HEK293 (cell line): ENCODE results near the gene CLDN1.

ENCODE experiments used
- CTCF ChIA-PET: fragments of 350-600 bp; formaldehyde crosslinking; extraction: SDS; loops from one replicate; lab custom pipeline; 2021; ENCODE audit warnings: antibody characterized with exemption; lab: Yijun Ruan, JAX
- POLR2A ChIA-PET: fragments of 300-600 bp; formaldehyde crosslinking; extraction: SDS; loops from one replicate; lab custom pipeline; 2020; ENCODE audit warnings: antibody characterized with exemption, inconsistent platforms; lab: Yijun Ruan, JAX
- H3K27ac ChIP-seq: fragments of 200-500 bp; sonication (Bioruptor generic); 2 replicates; pipeline ENCODE4 v1.5.1; 2014; ENCODE audit warnings: low read depth, low read length, control low read depth, inconsistent platforms; ENCODE audit errors: extremely low read depth
- H3K36me3 ChIP-seq, 2 experiments: fragments of 200-500 bp in 1 of 2; sonication (Bioruptor generic) in 1 of 2; 1 replicate in 1 of 2; 2 replicates in 1 of 2; pipeline ENCODE4 v1.5.1; 2014 to 2017; ENCODE audit warnings: inconsistent platforms in 2 of 2, low read length in 2 of 2; ENCODE audit not compliant: control insufficient read depth in 2 of 2, insufficient read depth in 1 of 2
- H3K4me1 ChIP-seq: fragments of 200-500 bp; sonication (Bioruptor generic); 2 replicates; pipeline ENCODE4 v1.5.1; 2014; ENCODE audit warnings: mild to moderate bottlenecking, low read length, inconsistent platforms; ENCODE audit not compliant: control insufficient read depth, insufficient read depth
- H3K4me3 ChIP-seq: 2 replicates; pipeline ENCODE4 v1.5.1; 2011; ENCODE audit warnings: low read depth, mild to moderate bottlenecking, control low read depth, low read length, moderate library complexity
- H3K9me3 ChIP-seq: fragments of 200-500 bp; sonication (Bioruptor generic); 2 replicates; pipeline ENCODE4 v1.5.1; 2014; ENCODE audit warnings: low read depth, low read length, inconsistent platforms; ENCODE audit not compliant: control insufficient read depth, insufficient read depth
- FEZF1 ChIP-seq: fragments of 450-650 bp; formaldehyde crosslinking; IDR thresholded peaks from 2 replicates; pipeline ENCODE4 v1.5.1; 2016; ENCODE audit warnings: missing biosample characterization, missing genetic modification characterization
- KLF16 ChIP-seq: fragments of 450-650 bp; formaldehyde crosslinking; IDR thresholded peaks from 2 replicates; pipeline ENCODE4 v1.5.1; 2017; ENCODE audit warnings: missing biosample characterization, missing genetic modification characterization
- SP3 ChIP-seq: fragments of 450-650 bp; formaldehyde crosslinking; IDR thresholded peaks from 2 replicates; pipeline ENCODE4 v1.5.1; 2016; ENCODE audit warnings: missing biosample characterization, missing genetic modification characterization
- YY1 ChIP-seq: fragments of 450-650 bp; formaldehyde crosslinking; IDR thresholded peaks from 2 replicates; pipeline ENCODE4 v1.5.1; 2018; ENCODE audit warnings: missing biosample characterization, missing genetic modification characterization
- ZBTB21 ChIP-seq: fragments of 450-650 bp; formaldehyde crosslinking; IDR thresholded peaks from 2 replicates; pipeline ENCODE4 v1.5.1; 2017; ENCODE audit warnings: missing biosample characterization, missing genetic modification characterization
- ZEB2 ChIP-seq: fragments of 450-650 bp; formaldehyde crosslinking; IDR thresholded peaks from 2 replicates; pipeline ENCODE4 v1.5.1; 2016; ENCODE audit warnings: missing biosample characterization, missing genetic modification characterization
- ZNF174 ChIP-seq: fragments of 450-650 bp; formaldehyde crosslinking; IDR thresholded peaks from 2 replicates; pipeline ENCODE4 v1.5.0; 2017; ENCODE audit warnings: missing biosample characterization, mild to moderate bottlenecking, missing genetic modification characterization
- ZNF544 ChIP-seq: fragments of 450-650 bp; formaldehyde crosslinking; IDR thresholded peaks from 2 replicates; pipeline ENCODE4 v1.5.0; 2017; ENCODE audit warnings: missing biosample characterization, missing genetic modification characterization
- ZNF548 ChIP-seq: fragments of 450-650 bp; formaldehyde crosslinking; IDR thresholded peaks from 2 replicates; pipeline ENCODE4 v1.5.1; 2016; ENCODE audit warnings: missing biosample characterization, missing genetic modification characterization
- ZNF660 ChIP-seq: fragments of 450-650 bp; IDR thresholded peaks from 2 replicates; pipeline ENCODE4 v1.5.1; 2018; ENCODE audit warnings: missing biosample characterization, mild to moderate bottlenecking, missing genetic modification characterization
- ZNF747 ChIP-seq: fragments of 450-650 bp; formaldehyde crosslinking; IDR thresholded peaks from 2 replicates; pipeline ENCODE4 v1.5.1; 2016; ENCODE audit warnings: missing biosample characterization, missing genetic modification characterization
- TF ChIP-seq, protein P1 (sequence below): fragments of 450-650 bp; formaldehyde crosslinking; IDR thresholded peaks from 2 replicates; pipeline ENCODE4 v1.5.1; 2017; ENCODE audit warnings: missing biosample characterization, missing genetic modification characterization
- TF ChIP-seq, protein P2 (sequence below): fragments of 450-650 bp; formaldehyde crosslinking; IDR thresholded peaks from 2 replicates; pipeline ENCODE4 v1.5.1; 2016; ENCODE audit warnings: missing biosample characterization, missing genetic modification characterization
- TF ChIP-seq, protein P3 (sequence below): fragments of 450-650 bp; formaldehyde crosslinking; IDR thresholded peaks from 2 replicates; pipeline ENCODE4 v1.5.1; 2016; ENCODE audit warnings: missing biosample characterization, missing genetic modification characterization, borderline replicate concordance
- TF ChIP-seq, protein P4 (sequence below): fragments of 450-650 bp; formaldehyde crosslinking; IDR thresholded peaks from 2 replicates; pipeline ENCODE4 v1.5.1; 2016; ENCODE audit warnings: missing biosample characterization, missing genetic modification characterization

Gene CLDN1

DNA sequence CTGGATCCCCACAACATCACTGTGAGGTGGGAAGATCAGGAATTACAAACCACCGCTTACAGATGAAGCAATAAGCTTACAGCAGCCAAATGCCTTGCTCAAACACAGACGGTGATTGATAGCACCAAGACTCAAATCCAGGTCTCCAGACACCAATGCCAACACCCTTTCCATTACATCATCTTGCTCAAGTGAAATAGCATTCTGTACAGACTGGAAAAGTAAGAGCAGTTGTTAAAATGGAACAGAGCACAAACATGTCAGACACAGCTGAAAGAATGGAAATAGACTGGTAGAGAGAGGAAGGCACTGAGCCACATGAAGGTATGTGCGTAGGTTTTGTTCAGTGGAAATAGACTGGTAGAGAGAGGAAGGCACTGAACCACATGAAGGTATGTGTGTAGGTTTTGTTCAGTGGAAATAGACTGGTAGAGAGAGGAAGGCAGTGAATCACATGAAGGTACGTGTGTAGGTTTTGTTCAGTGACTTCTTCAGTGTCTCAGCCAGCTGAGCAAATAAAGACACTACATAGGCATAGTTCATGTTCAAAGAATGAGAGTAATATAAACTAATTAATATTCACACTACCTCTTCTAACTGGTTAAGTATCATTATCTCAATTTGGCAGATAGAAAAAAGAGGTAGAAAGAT is 15.6 kb downstream of the CLDN1 start:
- ChIA-PET POLR2A (interaction anchor here (2.2 kb wide), 1 partner anchor 15 kb away, joined by 8 read pairs; the partner anchor contains the start of gene CLDN1), CTCF (interaction anchor here (1.8 kb wide), 1 partner anchor 16 kb away, joined by 6 read pairs; the partner anchor contains the start of gene CLDN1)
- H3K27ac ChIP-seq: no peak overlapping the region
- no peaks in the 10 kb centered on the region for H3K36me3 ChIP-seq
- H3K4me1 ChIP-seq: no peaks in the 10 kb centered on the region
- H3K9me3 ChIP-seq: no peaks in the 10 kb centered on the region
- TF ChIP-seq, protein P1, sequence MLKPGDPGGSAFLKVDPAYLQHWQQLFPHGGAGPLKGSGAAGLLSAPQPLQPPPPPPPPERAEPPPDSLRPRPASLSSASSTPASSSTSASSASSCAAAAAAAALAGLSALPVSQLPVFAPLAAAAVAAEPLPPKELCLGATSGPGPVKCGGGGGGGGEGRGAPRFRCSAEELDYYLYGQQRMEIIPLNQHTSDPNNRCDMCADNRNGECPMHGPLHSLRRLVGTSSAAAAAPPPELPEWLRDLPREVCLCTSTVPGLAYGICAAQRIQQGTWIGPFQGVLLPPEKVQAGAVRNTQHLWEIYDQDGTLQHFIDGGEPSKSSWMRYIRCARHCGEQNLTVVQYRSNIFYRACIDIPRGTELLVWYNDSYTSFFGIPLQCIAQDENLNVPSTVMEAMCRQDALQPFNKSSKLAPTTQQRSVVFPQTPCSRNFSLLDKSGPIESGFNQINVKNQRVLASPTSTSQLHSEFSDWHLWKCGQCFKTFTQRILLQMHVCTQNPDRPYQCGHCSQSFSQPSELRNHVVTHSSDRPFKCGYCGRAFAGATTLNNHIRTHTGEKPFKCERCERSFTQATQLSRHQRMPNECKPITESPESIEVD (tag by site-specific recombination): no peak
- peak; percentile 20; the same call in 1 of the 2 replicates for TF ChIP-seq FEZF1 (tag by site-specific recombination)
- H3K4me3 ChIP-seq: no peak overlapping the region

DNA sequence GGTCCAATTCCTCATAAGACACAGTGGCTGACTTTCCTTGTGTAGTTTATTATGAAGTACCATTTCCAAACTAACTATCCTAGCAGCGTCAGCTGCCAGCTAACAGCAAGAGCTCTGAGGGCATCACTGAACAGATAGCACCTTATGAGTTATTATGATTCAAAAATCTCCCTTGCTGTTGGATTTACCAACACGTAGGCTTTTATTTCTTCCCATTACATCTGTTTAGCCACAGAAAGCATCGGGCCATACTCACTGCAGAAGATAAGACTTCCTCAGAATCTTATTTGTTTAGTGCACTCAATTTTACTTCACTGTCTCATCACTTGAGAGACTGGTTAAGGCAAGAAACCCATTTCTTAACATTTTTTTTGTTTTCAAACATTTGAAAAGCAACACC is 16.2 kb downstream of the CLDN1 start:
- no peak for TF ChIP-seq ZNF747 (tag by site-specific recombination)
- no peak for TF ChIP-seq ZNF660 (tag by site-specific recombination)
- TF ChIP-seq, protein P2, sequence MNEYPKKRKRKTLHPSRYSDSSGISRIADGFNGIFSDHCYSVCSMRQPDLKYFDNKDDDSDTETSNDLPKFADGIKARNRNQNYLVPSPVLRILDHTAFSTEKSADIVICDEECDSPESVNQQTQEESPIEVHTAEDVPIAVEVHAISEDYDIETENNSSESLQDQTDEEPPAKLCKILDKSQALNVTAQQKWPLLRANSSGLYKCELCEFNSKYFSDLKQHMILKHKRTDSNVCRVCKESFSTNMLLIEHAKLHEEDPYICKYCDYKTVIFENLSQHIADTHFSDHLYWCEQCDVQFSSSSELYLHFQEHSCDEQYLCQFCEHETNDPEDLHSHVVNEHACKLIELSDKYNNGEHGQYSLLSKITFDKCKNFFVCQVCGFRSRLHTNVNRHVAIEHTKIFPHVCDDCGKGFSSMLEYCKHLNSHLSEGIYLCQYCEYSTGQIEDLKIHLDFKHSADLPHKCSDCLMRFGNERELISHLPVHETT (tag by site-specific recombination): no peak
- TF ChIP-seq YY1 (tag by site-specific recombination): no peak
- no peak for TF ChIP-seq ZEB2 (tag by site-specific recombination)
- TF ChIP-seq ZNF544 (tag by site-specific recombination): no peak
- TF ChIP-seq ZBTB21 (tag by site-specific recombination): no peak
- TF ChIP-seq KLF16 (tag by site-specific recombination): no peak
- no peak for TF ChIP-seq ZNF548 (tag by site-specific recombination)
- Histone ChIP-seq H3K27ac (no peak overlapping the region), H3K9me3 (no peaks in the 10 kb centered on the region), H3K36me3 (no peaks in the 10 kb centered on the region), H3K4me3 (no peak overlapping the region), H3K4me1 (no peaks in the 10 kb centered on the region)
- ChIA-PET POLR2A (interaction anchor here (2.2 kb wide), 1 partner anchor 16 kb away, joined by 8 read pairs; the partner anchor contains the start of gene CLDN1), CTCF (interaction anchor here (0.5 kb wide), 1 partner anchor 80 kb away, joined by 3 read pairs; no protein-coding TSS in a partner anchor)

DNA sequence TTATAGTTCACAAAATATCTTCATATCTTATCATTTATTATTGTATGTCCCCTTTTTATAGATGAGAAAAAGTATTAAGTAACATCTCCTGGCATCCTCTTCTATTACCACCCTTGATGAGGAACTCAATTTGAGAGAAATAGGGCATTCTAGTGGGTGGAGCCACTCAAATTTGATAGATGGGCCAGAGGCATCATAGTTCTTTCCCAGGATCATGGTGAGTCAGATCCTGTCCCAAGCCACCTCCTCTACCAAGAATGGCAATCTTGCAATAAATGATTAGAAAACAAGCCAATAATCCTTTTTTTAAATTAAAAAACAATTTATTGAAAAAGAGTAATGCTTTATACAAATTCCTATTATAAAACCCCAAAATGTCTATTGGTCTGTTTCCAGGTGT is 16.8 kb downstream of the CLDN1 start:
- ChIA-PET CTCF (interaction anchor here (0.5 to 1.3 kb wide), 2 partner anchors 17 to 80 kb away, joined by 3 to 5 read pairs; partner anchors contain the start of gene CLDN1), POLR2A (interaction anchor here (2.2 kb wide), 1 partner anchor 17 kb away, joined by 8 read pairs; the partner anchor contains the start of gene CLDN1)
- Histone ChIP-seq H3K36me3 (no peaks in the 10 kb centered on the region), H3K4me3 (no peak overlapping the region), H3K9me3 (no peaks in the 10 kb centered on the region), H3K27ac (no peak overlapping the region), H3K4me1 (no peaks in the 10 kb centered on the region)
- TF ChIP-seq, protein P3, sequence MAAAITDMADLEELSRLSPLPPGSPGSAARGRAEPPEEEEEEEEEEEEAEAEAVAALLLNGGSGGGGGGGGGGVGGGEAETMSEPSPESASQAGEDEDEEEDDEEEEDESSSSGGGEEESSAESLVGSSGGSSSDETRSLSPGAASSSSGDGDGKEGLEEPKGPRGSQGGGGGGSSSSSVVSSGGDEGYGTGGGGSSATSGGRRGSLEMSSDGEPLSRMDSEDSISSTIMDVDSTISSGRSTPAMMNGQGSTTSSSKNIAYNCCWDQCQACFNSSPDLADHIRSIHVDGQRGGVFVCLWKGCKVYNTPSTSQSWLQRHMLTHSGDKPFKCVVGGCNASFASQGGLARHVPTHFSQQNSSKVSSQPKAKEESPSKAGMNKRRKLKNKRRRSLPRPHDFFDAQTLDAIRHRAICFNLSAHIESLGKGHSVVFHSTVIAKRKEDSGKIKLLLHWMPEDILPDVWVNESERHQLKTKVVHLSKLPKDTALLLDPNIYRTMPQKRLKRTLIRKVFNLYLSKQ (tag by site-specific recombination): no peak

DNA sequence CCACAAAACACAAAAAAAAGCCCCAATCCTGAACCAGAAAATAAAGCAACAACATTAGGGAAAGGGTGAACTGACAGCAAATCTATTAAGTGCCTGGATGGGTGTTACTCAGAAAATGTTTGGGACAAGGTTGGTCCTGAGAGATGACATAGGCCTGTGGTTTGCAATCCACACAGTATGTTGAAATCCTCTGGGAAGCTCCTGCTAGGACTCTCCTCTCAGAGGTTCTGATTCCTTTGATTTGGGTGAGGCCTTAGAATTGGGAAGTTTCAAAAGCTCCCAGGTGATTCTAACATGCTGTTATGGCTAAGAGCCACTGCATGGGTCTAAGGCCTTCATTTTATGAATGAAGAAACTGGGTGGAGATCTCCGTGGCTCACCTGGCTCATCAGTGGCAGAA is 18.4 kb downstream of the CLDN1 start:
- CTCF ChIA-PET: interaction anchor here (0.6 to 1.3 kb wide), 2 partner anchors 18 to 265 kb away, joined by 5 read pairs; partner anchors contain the start of gene CLDN1
- Histone ChIP-seq H3K36me3 (no peaks in the 10 kb centered on the region), H3K4me3 (no peak overlapping the region), H3K27ac (no peak overlapping the region), H3K4me1 (no peaks in the 10 kb centered on the region), H3K9me3 (no peaks in the 10 kb centered on the region)
- POLR2A ChIA-PET: no interaction called here
- TF ChIP-seq, protein P4, sequence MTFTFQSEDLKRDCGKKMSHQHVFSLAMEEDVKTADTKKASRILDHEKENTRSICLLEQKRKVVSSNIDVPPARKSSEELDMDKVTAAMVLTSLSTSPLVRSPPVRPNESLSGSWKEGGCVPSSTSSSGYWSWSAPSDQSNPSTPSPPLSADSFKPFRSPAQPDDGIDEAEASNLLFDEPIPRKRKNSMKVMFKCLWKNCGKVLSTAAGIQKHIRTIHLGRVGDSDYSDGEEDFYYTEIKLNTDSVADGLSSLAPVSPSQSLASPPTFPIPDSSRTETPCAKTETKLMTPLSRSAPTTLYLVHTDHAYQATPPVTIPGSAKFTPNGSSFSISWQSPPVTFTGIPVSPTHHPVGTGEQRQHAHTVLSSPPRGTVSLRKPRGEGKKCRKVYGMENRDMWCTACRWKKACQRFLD: no peak
- TF ChIP-seq, protein P1 (tag by site-specific recombination): no peak
- no peak for TF ChIP-seq ZNF174 (tag by site-specific recombination)
- no peak for TF ChIP-seq SP3 (tag by site-specific recombination)
